WTC11 (cell line): ENCODE data around the gene HS2ST1. TPM values are rescaled to one million over a fixed set of nuclear protein-coding genes. Genes with fewer than 3 reads are reported as not detected.
A peak's percentile ranks its signal among the peaks of the same experiment; 100 is the strongest.
"Not testable (repeated sequence)": the region's sequence is repeated elsewhere in the genome, so short reads cannot be mapped to it uniquely, and the experiment has no call there.

Source experiments
- ATAC-seq: fragments of 200-7000 bp; cut with Tn5 transposase; 2 replicates; pipeline ENCODE4 v1.10.0; 2021; ENCODE audit warnings: mild to moderate bottlenecking, moderate library complexity
- CTCF ChIA-PET: fragments of 300-600 bp; sonication (Branson Sonifier 250); formaldehyde crosslinking; loops from one replicate; lab custom pipeline; 2021; ENCODE audit warnings: antibody characterized with exemption; lab: Charles Lee
- POLR2A ChIA-PET: fragments of 350-600 bp; sonication (Branson Sonifier 250); formaldehyde crosslinking; loops from one replicate; lab custom pipeline; 2021; ENCODE audit warnings: antibody characterized with exemption; lab: Charles Lee
- DNase-seq: peaks from one replicate; pipeline ENCODE4 v3.0.0; 2021; ENCODE audit warnings: low spot score
- H3K27ac Mint-ChIP-seq: 2 replicates; pipeline ENCODE4 v1.8.0; 2021; ENCODE audit warnings: mixed read lengths
- H3K27me3 Mint-ChIP-seq: 2 replicates; pipeline ENCODE4 v1.8.0; 2021; ENCODE audit warnings: low read depth, mild to moderate bottlenecking, moderate library complexity, mixed read lengths
- H3K36me3 Mint-ChIP-seq: 2 replicates; pipeline ENCODE4 v1.8.0; 2021; ENCODE audit warnings: mixed read lengths
- H3K4me1 Mint-ChIP-seq: 2 replicates; pipeline ENCODE4 v1.8.0; 2022; ENCODE audit warnings: mixed read lengths
- H3K4me3 Mint-ChIP-seq: 2 replicates; pipeline ENCODE4 v1.8.0; 2021; ENCODE audit warnings: mild to moderate bottlenecking, moderate library complexity, mixed read lengths
- H3K9me3 Mint-ChIP-seq: 2 replicates; pipeline ENCODE4 v1.8.0; 2021; ENCODE audit warnings: mixed read lengths
- AR ChIP-seq: fragments of 250-450 bp; sonication (Bioruptor Pico); IDR thresholded peaks from 2 replicates; pipeline ENCODE4 v1.9.0; 2021; ENCODE audit warnings: mild to moderate bottlenecking
- ATF2 ChIP-seq: sonication (generic); formaldehyde crosslinking; IDR thresholded peaks from 2 replicates; pipeline ENCODE4 v1.8.1; 2022; ENCODE audit warnings: low read depth, missing genetic modification reagents, borderline replicate concordance
- ATF3 ChIP-seq: sonication (generic); formaldehyde crosslinking; conservative IDR thresholded peaks from 2 replicates; pipeline ENCODE4 v1.8.1; 2022; ENCODE audit warnings: mild to moderate bottlenecking, missing genetic modification reagents
- CDX4 ChIP-seq: fragments of 250-450 bp; sonication (Bioruptor Pico); IDR thresholded peaks from 2 replicates; pipeline ENCODE4 v1.9.0; 2021; ENCODE audit warnings: moderate library complexity, mild to moderate bottlenecking, inconsistent platforms, borderline replicate concordance
- ETV6 ChIP-seq: sonication (generic); formaldehyde crosslinking; IDR thresholded peaks from 2 replicates; pipeline ENCODE4 v1.8.1; 2022; ENCODE audit warnings: mild to moderate bottlenecking, missing genetic modification reagents
- FOXP4 ChIP-seq: sonication (generic); formaldehyde crosslinking; IDR thresholded peaks from 2 replicates; pipeline ENCODE4 v1.8.0; 2022; ENCODE audit warnings: mild to moderate bottlenecking, missing genetic modification reagents
- GABPB1 ChIP-seq: sonication (generic); formaldehyde crosslinking; IDR thresholded peaks from 2 replicates; pipeline ENCODE4 v1.8.1; 2023; ENCODE audit warnings: mild to moderate bottlenecking, missing genetic modification reagents
- IRF1 ChIP-seq: sonication (generic); formaldehyde crosslinking; IDR thresholded peaks from 2 replicates; pipeline ENCODE4 v1.8.0; 2023; ENCODE audit warnings: missing genetic modification reagents
- JAZF1 ChIP-seq: fragments of 250-450 bp; sonication (Bioruptor Pico); IDR thresholded peaks from 2 replicates; pipeline ENCODE4 v1.9.0; 2021; ENCODE audit warnings: moderate library complexity, mild to moderate bottlenecking, inconsistent platforms
- SMAD3 ChIP-seq: sonication (generic); formaldehyde crosslinking; IDR thresholded peaks from 2 replicates; pipeline ENCODE4 v1.8.0; 2022; ENCODE audit warnings: missing genetic modification reagents, mild to moderate bottlenecking, borderline replicate concordance
- SOX15 ChIP-seq: fragments of 250-450 bp; sonication (Bioruptor Pico); IDR thresholded peaks from 2 replicates; pipeline ENCODE4 v1.9.0; 2021; ENCODE audit warnings: mild to moderate bottlenecking
- TCF7 ChIP-seq: sonication (generic); formaldehyde crosslinking; IDR thresholded peaks from 2 replicates; pipeline ENCODE4 v1.8.0; 2022; ENCODE audit warnings: mild to moderate bottlenecking, low read depth, missing genetic modification reagents, moderate library complexity
- TEAD4 ChIP-seq: sonication (generic); formaldehyde crosslinking; IDR thresholded peaks from 2 replicates; pipeline ENCODE4 v1.8.0; 2022; ENCODE audit warnings: mild to moderate bottlenecking, missing genetic modification reagents
- USF1 ChIP-seq: sonication (generic); formaldehyde crosslinking; IDR thresholded peaks from 2 replicates; pipeline ENCODE4 v1.8.0; 2022; ENCODE audit warnings: mild to moderate bottlenecking, missing genetic modification reagents
- USF2 ChIP-seq: sonication (generic); formaldehyde crosslinking; IDR thresholded peaks from 2 replicates; pipeline ENCODE4 v1.8.1; 2023; ENCODE audit warnings: mild to moderate bottlenecking, missing genetic modification reagents, moderate library complexity
- ZNF121 ChIP-seq: sonication (generic); formaldehyde crosslinking; IDR thresholded peaks from 2 replicates; pipeline ENCODE4 v1.8.0; 2023; ENCODE audit warnings: missing genetic modification reagents
- ZNF263 ChIP-seq: sonication (generic); formaldehyde crosslinking; IDR thresholded peaks from 2 replicates; pipeline ENCODE4 v1.8.1; 2022; ENCODE audit warnings: low read depth, mild to moderate bottlenecking, moderate library complexity, missing genetic modification reagents
- ZNF317 ChIP-seq: sonication (generic); formaldehyde crosslinking; IDR thresholded peaks from 2 replicates; pipeline ENCODE4 v1.8.1; 2023; ENCODE audit warnings: low read depth, mild to moderate bottlenecking, moderate library complexity, missing genetic modification reagents, borderline replicate concordance
- ZSCAN18 ChIP-seq: fragments of 250-450 bp; sonication (Bioruptor Pico); IDR thresholded peaks from 2 replicates; pipeline ENCODE4 v2.1.2; 2022; ENCODE audit warnings: mild to moderate bottlenecking, moderate library complexity
- total RNA-seq: library from RNA; stranded (reverse); gene quantifications from 3 replicates; pipeline ENCODE4 v1.2.3, GENCODE V29; 2021

HS2ST1 gene
- total RNA-seq, 1 experiment from 2014 or later = 24.7 TPM

GRCh38 chr1:86866665-86867064, 47.8 kb upstream of the HS2ST1 start:
- H3K4me3 Mint-ChIP-seq = no peak overlapping the region
- peaks cover 13% of the 10 kb centered on the region for H3K4me1 Mint-ChIP-seq
- no peaks in the 10 kb centered on the region for H3K9me3 Mint-ChIP-seq
- H3K27ac Mint-ChIP-seq = no peak overlapping the region
- ATAC-seq (no peak), DNase-seq (no peak)
- H3K36me3 Mint-ChIP-seq = peaks cover 2% of the 10 kb centered on the region; the same call in 1 of the 2 replicates
- ChIA-PET CTCF (no interaction called here), POLR2A (no interaction called here)
- no peaks in the 10 kb centered on the region for H3K27me3 Mint-ChIP-seq
- TF ChIP-seq IRF1 (CRISPR knock-in tag) (no peak), CDX4 (no peak), SMAD3 (CRISPR knock-in tag) (no peak), ETV6 (CRISPR knock-in tag) (no peak), AR (CRISPR knock-in tag) (no peak)

- Mint-ChIP-seq H3K27ac (peak overlapping the region; percentile 84), H3K4me1 (peaks cover 13% of the 10 kb centered on the region)
- CTCF ChIA-PET, H3K36me3 Mint-ChIP-seq, H3K27me3 Mint-ChIP-seq, POLR2A ChIA-PET, H3K9me3 Mint-ChIP-seq, H3K4me3 Mint-ChIP-seq, DNase-seq, ATAC-seq: not testable (repeated sequence)
- peak; percentile 76; the same call in 1 of the 2 replicates for TF ChIP-seq ZNF121
These were observed 47.2 kb upstream of the HS2ST1 start for GRCh38 chr1:86867278-86867677.

GRCh38 chr1:86868477-86868876, 46.0 kb upstream of the HS2ST1 start:
- CTCF ChIA-PET = no interaction called here
- ATAC-seq (no peak), DNase-seq (no peak)
- Mint-ChIP-seq H3K4me1 (peaks cover 13% of the 10 kb centered on the region), H3K27ac (no peak overlapping the region), H3K9me3 (no peaks in the 10 kb centered on the region), H3K27me3 (no peaks in the 10 kb centered on the region), H3K4me3 (no peak overlapping the region), H3K36me3 (peaks cover 2% of the 10 kb centered on the region; the same call in 1 of the 2 replicates)
- POLR2A ChIA-PET = no interaction called here
- TF ChIP-seq ATF2 (no peak), ZNF317 (no peak), GABPB1 (no peak), TEAD4 (CRISPR knock-in tag) (no peak), USF1 (no peak), ZNF263 (CRISPR knock-in tag) (no peak), ATF3 (CRISPR knock-in tag) (no peak), USF2 (CRISPR knock-in tag) (no peak), TCF7 (CRISPR knock-in tag) (no peak), FOXP4 (CRISPR knock-in tag) (no peak), ZSCAN18 (no peak), JAZF1 (CRISPR knock-in tag) (no peak), CDX4 (no peak), SOX15 (CRISPR knock-in tag) (no peak)
